Prostate gland (tissue), 1 donor: ENCODE data around the gene RDH13.
"Not testable (repeated sequence)": the region's sequence is repeated elsewhere in the genome, so short reads cannot be mapped to it uniquely, and the experiment has no call there.

Experiments
- POLR2A ChIP-seq: fragments of 450-650 bp; IDR thresholded peaks from one replicate; pipeline ENCODE4 v1.6.1; 2016; ENCODE audit warnings: antibody characterized with exemption, mild to moderate bottlenecking
- POLR2AphosphoS5 ChIP-seq: sonication (generic); formaldehyde crosslinking; IDR thresholded peaks from one replicate; pipeline ENCODE4 v1.6.1; 2017; ENCODE audit warnings: antibody characterized with exemption

DNA sequence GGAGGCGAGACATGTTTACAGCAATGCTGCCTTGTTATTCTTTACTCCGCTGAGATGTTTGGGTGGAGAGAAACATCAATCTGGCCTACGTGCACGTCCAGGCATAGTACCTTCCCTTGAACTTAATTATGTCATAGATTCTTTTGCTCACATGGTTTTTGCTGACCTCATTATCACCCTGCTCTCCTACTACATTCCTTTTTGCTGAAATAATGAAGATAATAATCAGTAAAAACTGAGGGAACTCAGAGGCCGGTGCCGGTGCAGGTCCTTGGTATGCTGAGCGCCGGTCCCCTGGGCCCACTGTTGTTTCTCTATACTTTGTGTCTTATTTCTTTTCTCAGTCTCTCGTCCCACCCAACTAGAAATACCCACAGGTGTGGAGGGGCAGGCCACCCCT is 2.7 kb downstream of the RDH13 start:
- not testable (repeated sequence) for TF ChIP-seq POLR2AphosphoS5, POLR2A
